ENCODE results near the gene HBZ.
"Not testable (repeated sequence)": the region's sequence is repeated elsewhere in the genome, so short reads cannot be mapped to it uniquely, and the experiment has no call there.

Gene HBZ

GRCh38 chr16:165539-166374 lies 13.3 kb downstream of the HBZ start, which contains the start of gene HBM:
TSS of gene HBM (plus strand) at chr16:165978. CDS start at chr16:165998, 20 bp downstream.
- DNase-seq, result no peak

GRCh38 chr16:166375-167121 lies 14.1 kb downstream of the HBZ start:
- DNase-seq, result no peak

- no peak for DNase-seq
Measured at GRCh38 chr16:167122-167690, 14.8 kb downstream of the HBZ start.

- no peak for DNase-seq
Measured at GRCh38 chr16:168424-168823, 16.0 kb downstream of the HBZ start.

GRCh38 chr16:169014-169413 lies 16.6 kb downstream of the HBZ start:
- no peak for DNase-seq

GRCh38 chr16:170088-170507 lies 17.7 kb downstream of the HBZ start:
- DNase-seq, result not testable (repeated sequence)

- DNase-seq, result no peak
Measured at GRCh38 chr16:170788-171187, 18.3 kb downstream of the HBZ start.

GRCh38 chr16:172374-172941 lies 20.0 kb downstream of the HBZ start, which contains the start of gene HBA2:
TSS of gene HBA2 (plus strand) at chr16:172876. CDS start at chr16:172913, 37 bp downstream.
- not testable (repeated sequence) for DNase-seq

GRCh38 chr16:173211-173854 lies 20.9 kb downstream of the HBZ start:
- not testable (repeated sequence) for DNase-seq

- not testable (repeated sequence) for DNase-seq
Measured at GRCh38 chr16:173928-174769, 21.7 kb downstream of the HBZ start.

GRCh38 chr16:175011-175949 lies 22.8 kb downstream of the HBZ start:
- no peak for DNase-seq

GRCh38 chr16:176006-176405 lies 23.6 kb downstream of the HBZ start:
- not testable (repeated sequence) for DNase-seq

GRCh38 chr16:176477-177382 lies 24.3 kb downstream of the HBZ start, which contains the start of gene HBA1:
TSS of gene HBA1 (plus strand) at chr16:176680. CDS start at chr16:176717, 37 bp downstream.
- DNase-seq, result not testable (repeated sequence)

- no peak for DNase-seq
Measured at GRCh38 chr16:177394-177822, 25.0 kb downstream of the HBZ start.

- no peak for DNase-seq
Measured at GRCh38 chr16:177981-178667, 25.7 kb downstream of the HBZ start.

- no peak for DNase-seq
Measured at GRCh38 chr16:178668-179015, 26.2 kb downstream of the HBZ start.

- no peak for DNase-seq
Measured at GRCh38 chr16:179211-180092, 27.0 kb downstream of the HBZ start.
